NCI-H2196 treated with DMSO at 0.1 percent for 48 hours (cell line): ENCODE measurements around the gene ANKS1A.
"Not testable (repeated sequence)": the region's sequence is repeated elsewhere in the genome, so short reads cannot be mapped to it uniquely, and the experiment has no call there.

ENCODE experiments used
- DNase-seq: peaks from one replicate; lab custom pipeline; 2025; ENCODE audit not compliant: unreplicated experiment; lab: John Stamatoyannopoulos, UW

Gene ANKS1A

GRCh38 chr6:34877869-34878485, 11.1 kb upstream of the ANKS1A start:
- no peak for DNase-seq

- DNase-seq: not testable (repeated sequence)
These were observed 5.0 kb upstream of the ANKS1A start for GRCh38 chr6:34884073-34884472.

GRCh38 chr6:34884996-34885395, 4.1 kb upstream of the ANKS1A start:
- no peak for DNase-seq

GRCh38 chr6:34885837-34886236, 3.2 kb upstream of the ANKS1A start:
- DNase-seq: not testable (repeated sequence)

- peak; percentile 83 for DNase-seq
These were observed 1.1 kb upstream of the ANKS1A start, which contains the start of gene TAF11 for GRCh38 chr6:34887753-34888513. TAF11 (minus strand) TSS chr6:34888042; CDS start chr6:34887957, 85 bp downstream.

- no peak for DNase-seq
These were observed 570 bp upstream of the ANKS1A start for GRCh38 chr6:34888514-34888856.

- no peak for DNase-seq
These were observed 1.5 kb downstream of the ANKS1A start for GRCh38 chr6:34890533-34890925.

GRCh38 chr6:34891296-34891695, 2.2 kb downstream of the ANKS1A start:
- no peak for DNase-seq

- DNase-seq: no peak
These were observed 5.6 kb downstream of the ANKS1A start for GRCh38 chr6:34894693-34895092.

- no peak for DNase-seq
These were observed 8.1 kb downstream of the ANKS1A start for GRCh38 chr6:34897130-34897529.

GRCh38 chr6:34897716-34898115, 8.7 kb downstream of the ANKS1A start:
- no peak for DNase-seq

- DNase-seq: not testable (repeated sequence)
These were observed 10.7 kb downstream of the ANKS1A start for GRCh38 chr6:34899748-34900147.

- no peak for DNase-seq
These were observed 11.4 kb downstream of the ANKS1A start for GRCh38 chr6:34900321-34901031.

GRCh38 chr6:34901930-34902329, 12.9 kb downstream of the ANKS1A start:
- no peak for DNase-seq

- no peak for DNase-seq
These were observed 16.0 kb downstream of the ANKS1A start for GRCh38 chr6:34904990-34905613.

GRCh38 chr6:34906826-34907225, 17.8 kb downstream of the ANKS1A start:
- DNase-seq: no peak

- no peak for DNase-seq
These were observed 19.1 kb downstream of the ANKS1A start for GRCh38 chr6:34908194-34908593.

- DNase-seq: no peak
These were observed 20.3 kb downstream of the ANKS1A start for GRCh38 chr6:34909320-34909883.

GRCh38 chr6:34911822-34912221, 22.8 kb downstream of the ANKS1A start:
- DNase-seq: no peak

- no peak for DNase-seq
These were observed 23.8 kb downstream of the ANKS1A start for GRCh38 chr6:34912715-34913464.

- no peak for DNase-seq
These were observed 25.3 kb downstream of the ANKS1A start for GRCh38 chr6:34914358-34914757.
